ENCODE results near the gene FBXL22. TPM values are rescaled to one million over a fixed set of nuclear protein-coding genes. Genes with fewer than 3 reads are reported as not detected.

FBXL22 gene
- total RNA-seq, 4 donors from 2014 or later, result 1.1 TPM; not detected in 3

- H3K27me3 ChIP-seq, result no peaks in the 10 kb centered on the region
- no peak for DNase-seq
- peaks cover 0 to 25% (median 0%) of the 10 kb centered on the region in 4 donors for H3K4me1 ChIP-seq
- H3K36me3 ChIP-seq, result peaks cover 0 to 38% (median 0%) of the 10 kb centered on the region in 3 donors
- no peak overlapping the region for H3K4me3 ChIP-seq
- TF ChIP-seq CTCF (IDR thresholded peaks at IDR 0.05), result no peak
- H3K9me3 ChIP-seq, result no peaks in the 10 kb centered on the region
- H3K27ac ChIP-seq, result no peak overlapping the region
Measured at GRCh38 chr15:63556246-63556645, 40.9 kb upstream of the FBXL22 start.

GRCh38 chr15:63556736-63557135 is 40.5 kb upstream of the FBXL22 start:
- Histone ChIP-seq H3K36me3 (peaks cover 0 to 43% (median 0%) of the 10 kb centered on the region in 3 donors), H3K27ac (no peak overlapping the region), H3K4me1 (peaks cover 0 to 25% (median 0%) of the 10 kb centered on the region in 4 donors), H3K9me3 (no peaks in the 10 kb centered on the region), H3K4me3 (no peak overlapping the region), H3K27me3 (no peaks in the 10 kb centered on the region)
- DNase-seq, result no peak
- no peak for TF ChIP-seq CTCF (IDR thresholded peaks at IDR 0.05)
- TF ChIP-seq POLR2A (IDR thresholded peaks at IDR 0.05), result no peak

GRCh38 chr15:63559753-63560152 is 37.4 kb upstream of the FBXL22 start:
- Histone ChIP-seq H3K27ac (no peak overlapping the region), H3K4me1 (no peaks in the 10 kb centered on the region), H3K9me3 (no peaks in the 10 kb centered on the region), H3K36me3 (peaks cover 0 to 70% (median 0%) of the 10 kb centered on the region in 3 donors), H3K27me3 (no peaks in the 10 kb centered on the region), H3K4me3 (no peak overlapping the region)
- no peak for DNase-seq
- TF ChIP-seq CTCF (IDR thresholded peaks at IDR 0.05) (no peak), POLR2A (IDR thresholded peaks at IDR 0.05) (no peak)

- Histone ChIP-seq H3K9me3 (no peaks in the 10 kb centered on the region), H3K4me1 (no peaks in the 10 kb centered on the region), H3K36me3 (peaks cover 0 to 81% (median 0%) of the 10 kb centered on the region in 3 donors), H3K4me3 (no peak overlapping the region), H3K27ac (no peak overlapping the region), H3K27me3 (no peaks in the 10 kb centered on the region)
- no peak for DNase-seq
- no peak for TF ChIP-seq POLR2A (IDR thresholded peaks at IDR 0.05)
- no peak for TF ChIP-seq CTCF (IDR thresholded peaks at IDR 0.05)
Measured at GRCh38 chr15:63560741-63561448, 36.3 kb upstream of the FBXL22 start.

- H3K27ac ChIP-seq, result no peak overlapping the region
- no peak for DNase-seq
- no peaks in the 10 kb centered on the region for H3K9me3 ChIP-seq
- H3K36me3 ChIP-seq, result peaks cover 0 to 79% (median 0%) of the 10 kb centered on the region in 3 donors
- TF ChIP-seq POLR2A (IDR thresholded peaks at IDR 0.05) (no peak), CTCF (IDR thresholded peaks at IDR 0.05) (no peak)
- H3K4me1 ChIP-seq, result no peaks in the 10 kb centered on the region
- H3K4me3 ChIP-seq, result no peak overlapping the region
- no peaks in the 10 kb centered on the region for H3K27me3 ChIP-seq
Measured at GRCh38 chr15:63564093-63564492, 33.1 kb upstream of the FBXL22 start.

Measured in Peyer's patch (tissue), 4 donors.